ENCODE results near the gene PRSS53.
"Not testable (repeated sequence)": the region's sequence is repeated elsewhere in the genome, so short reads cannot be mapped to it uniquely, and the experiment has no call there.

Gene PRSS53

GRCh38 chr16:31118223-31119155, 29.7 kb upstream of the PRSS53 start:
- no peak for DNase-seq

GRCh38 chr16:31117384-31118222, 28.9 kb upstream of the PRSS53 start, which contains the start of gene KAT8:
Gene KAT8 (plus strand): TSS chr16:31117664. CDS start chr16:31117682, 18 bp downstream.
- peak; percentile 77 to 99 (median 96) for DNase-seq

- DNase-seq: no peak
Measured at GRCh38 chr16:31114468-31114867, 25.7 kb upstream of the PRSS53 start.

- no peak for DNase-seq
Measured at GRCh38 chr16:31113121-31114120, 24.7 kb upstream of the PRSS53 start.

GRCh38 chr16:31112711-31113110, 24.0 kb upstream of the PRSS53 start:
- no peak for DNase-seq

GRCh38 chr16:31111881-31112466, 23.2 kb upstream of the PRSS53 start:
- DNase-seq: no peak

GRCh38 chr16:31110106-31111034, 21.6 kb upstream of the PRSS53 start:
- no peak for DNase-seq

- no peak for DNase-seq
Measured at GRCh38 chr16:31109622-31110021, 20.9 kb upstream of the PRSS53 start.

- DNase-seq: no peak
Measured at GRCh38 chr16:31108794-31109558, 20.2 kb upstream of the PRSS53 start.

- DNase-seq: peak in 52 of 58 donors; percentile 13 to 83 (median 54)
Measured at GRCh38 chr16:31108035-31108793, 19.5 kb upstream of the PRSS53 start, which contains the start of gene BCKDK. Gene BCKDK (plus strand): TSS chr16:31108386. CDS start chr16:31109224, 838 bp downstream.

- peak in 15 of 58 donors; percentile 10 to 48 (median 19) for DNase-seq
Measured at GRCh38 chr16:31107465-31107867, 18.7 kb upstream of the PRSS53 start.

GRCh38 chr16:31106509-31107464, 18.0 kb upstream of the PRSS53 start:
- DNase-seq: peak in 4 of 58 donors; percentile 11 to 37 (median 32)

- peak in 53 of 58 donors; percentile 15 to 83 (median 58) for DNase-seq
Measured at GRCh38 chr16:31105677-31106213, 17.0 kb upstream of the PRSS53 start.

GRCh38 chr16:31100876-31101641, 12.3 kb upstream of the PRSS53 start:
- not testable (repeated sequence) for DNase-seq
